ENCODE measurements around the gene CPT1B. TPM values are rescaled to one million over a fixed set of nuclear protein-coding genes. Genes with fewer than 3 reads are reported as not detected.
A peak's percentile ranks its signal among the peaks of the same experiment; 100 is the strongest.

Gene CPT1B
- total RNA-seq, 2 experiments from 2014 or later: 101 to 138 TPM

DNA sequence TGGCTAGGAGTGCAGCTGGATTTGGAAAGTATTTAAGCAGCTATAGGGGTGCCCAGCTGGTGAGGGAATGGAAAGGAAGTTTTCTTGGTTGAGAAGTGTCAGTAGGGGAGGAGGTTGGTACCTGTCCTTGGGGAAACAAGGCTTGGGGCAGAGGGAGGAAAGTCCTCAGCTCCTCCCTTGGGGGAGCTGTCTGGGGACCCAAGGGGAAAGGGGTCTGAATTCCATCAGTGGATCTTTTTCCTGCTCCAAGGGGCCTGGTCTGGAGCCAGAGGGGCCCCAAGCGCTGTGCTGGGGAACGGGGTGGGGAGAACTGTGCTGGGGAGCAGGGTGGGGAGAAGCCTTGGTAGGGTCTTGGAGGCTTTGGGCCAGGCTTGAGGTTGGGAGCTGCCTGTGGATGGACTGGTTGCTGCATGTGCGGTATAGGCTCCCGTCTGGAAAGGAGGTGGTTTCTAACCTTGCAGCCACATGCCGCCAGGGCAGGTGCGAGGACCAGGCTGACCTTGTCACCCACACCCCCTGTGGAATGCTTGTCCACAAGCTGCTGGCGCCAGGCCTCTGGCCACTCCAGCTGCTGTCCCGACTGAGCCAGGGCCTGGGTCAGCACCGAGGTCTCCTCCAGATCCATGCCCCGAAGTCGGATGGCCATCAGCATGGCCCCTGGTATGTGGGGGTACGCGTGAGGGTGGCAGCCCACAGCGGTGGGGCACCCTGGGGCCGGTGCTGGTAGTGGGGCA is 49.4 kb downstream of the CPT1B start:
- ChIA-PET CTCF (ENCODE audit: unreplicated experiment) (interaction anchor here (0.6 to 1.1 kb wide), 2 partner anchors 11 to 20 kb away, joined by 3 to 5 read pairs; no protein-coding TSS in a partner anchor), POLR2A (no interaction called here)
- peaks cover 56% of the 10 kb centered on the region for H3K4me1 ChIP-seq (ENCODE audit: insufficient read depth, low read length, poor library complexity, severe bottlenecking)
- peaks cover 12% of the 10 kb centered on the region for H3K36me3 ChIP-seq (ENCODE audit: insufficient read depth, low read length)
- no peak overlapping the region for H3K4me3 ChIP-seq (ENCODE audit: low read depth, low read length, poor library complexity, severe bottlenecking)
- no peak overlapping the region for H2AFZ ChIP-seq (ENCODE audit: low read length)
- H4K20me1 ChIP-seq (ENCODE audit: insufficient read depth, low read length): no peaks in the 10 kb centered on the region
- peaks cover 4% of the 10 kb centered on the region; the same call in 1 of the 2 replicates for H3K79me2 ChIP-seq (ENCODE audit: insufficient read depth, low read depth, low read length)
- no peak overlapping the region; the same call in 1 of the 2 replicates for H3K4me2 ChIP-seq (ENCODE audit: low read length)
- no TSS peak for BruUV-seq (replicated peaks)
- no peaks in the 10 kb centered on the region for H3K9me3 ChIP-seq (ENCODE audit: low read length)
- no peak for TF ChIP-seq EZH2phosphoT487 (IDR thresholded peaks at IDR 0.05; ENCODE audit: borderline replicate concordance, low read depth, low read length)
- TF ChIP-seq, protein P1, sequence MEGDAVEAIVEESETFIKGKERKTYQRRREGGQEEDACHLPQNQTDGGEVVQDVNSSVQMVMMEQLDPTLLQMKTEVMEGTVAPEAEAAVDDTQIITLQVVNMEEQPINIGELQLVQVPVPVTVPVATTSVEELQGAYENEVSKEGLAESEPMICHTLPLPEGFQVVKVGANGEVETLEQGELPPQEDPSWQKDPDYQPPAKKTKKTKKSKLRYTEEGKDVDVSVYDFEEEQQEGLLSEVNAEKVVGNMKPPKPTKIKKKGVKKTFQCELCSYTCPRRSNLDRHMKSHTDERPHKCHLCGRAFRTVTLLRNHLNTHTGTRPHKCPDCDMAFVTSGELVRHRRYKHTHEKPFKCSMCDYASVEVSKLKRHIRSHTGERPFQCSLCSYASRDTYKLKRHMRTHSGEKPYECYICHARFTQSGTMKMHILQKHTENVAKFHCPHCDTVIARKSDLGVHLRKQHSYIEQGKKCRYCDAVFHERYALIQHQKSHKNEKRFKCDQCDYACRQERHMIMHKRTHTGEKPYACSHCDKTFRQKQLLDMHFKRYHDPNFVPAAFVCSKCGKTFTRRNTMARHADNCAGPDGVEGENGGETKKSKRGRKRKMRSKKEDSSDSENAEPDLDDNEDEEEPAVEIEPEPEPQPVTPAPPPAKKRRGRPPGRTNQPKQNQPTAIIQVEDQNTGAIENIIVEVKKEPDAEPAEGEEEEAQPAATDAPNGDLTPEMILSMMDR (conservative IDR thresholded peaks at IDR 0.05; ENCODE audit: low read length): no peak
- DNase-seq (ENCODE audit: low spot score): peak; percentile 23
- H3K9me2 ChIP-seq (ENCODE audit: insufficient read depth, low read length): no peaks in the 10 kb centered on the region
- no peak overlapping the region for H3K27ac ChIP-seq (ENCODE audit: low read depth, low read length, poor library complexity, severe bottlenecking)
- intact Hi-C loops (cut with micrococcal nuclease; ENCODE audit: unreplicated experiment): loop anchor here (5.0 kb wide), 1 partner anchor 287 kb away; no protein-coding TSS in a partner anchor

DNA sequence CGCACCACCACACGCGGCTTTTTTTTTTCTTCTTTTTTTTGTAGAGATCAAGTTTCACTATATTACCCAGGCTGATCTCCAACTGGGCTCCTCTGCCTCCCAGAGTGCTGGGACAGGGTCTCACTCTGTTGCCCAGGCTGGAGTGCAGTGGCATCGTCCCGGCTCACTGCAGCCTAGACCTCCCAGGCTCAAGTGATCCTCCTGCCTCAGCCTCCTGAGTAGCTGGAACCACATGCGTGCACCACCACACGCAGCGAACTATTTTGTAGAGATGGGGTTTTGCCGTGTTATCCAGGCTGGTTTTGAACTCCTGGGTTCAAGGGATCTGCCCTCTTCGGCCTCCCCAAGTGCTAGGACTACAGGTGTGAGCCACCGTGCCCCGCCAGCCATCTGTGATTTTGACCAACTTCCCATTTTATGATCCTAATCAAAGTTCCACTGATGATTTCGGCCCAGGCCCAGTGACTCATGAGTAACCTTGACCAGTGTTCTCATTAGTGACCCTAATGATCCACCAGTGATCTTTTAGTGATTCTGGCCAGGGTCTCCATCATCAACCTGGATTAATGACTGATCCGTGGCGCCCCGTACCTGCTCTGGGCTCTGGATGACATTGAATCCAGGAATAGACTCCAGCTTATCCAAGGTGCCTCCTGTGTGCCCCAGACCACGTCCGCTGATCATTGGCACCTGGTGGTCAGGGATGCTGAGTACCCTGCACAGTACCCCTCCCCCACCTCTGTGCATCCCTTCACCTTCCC is 50.1 kb downstream of the CPT1B start:
- POLR2A ChIA-PET: no interaction called here
- peak; percentile 20 for DNase-seq (ENCODE audit: low spot score)

More for the DNA sequence above, 50.1 kb downstream of the CPT1B start:
- Histone ChIP-seq H3K9me2 (ENCODE audit: insufficient read depth, low read length) (no peaks in the 10 kb centered on the region), H3K27ac (ENCODE audit: low read depth, low read length, poor library complexity, severe bottlenecking) (no peak overlapping the region), H3K4me1 (ENCODE audit: insufficient read depth, low read length, poor library complexity, severe bottlenecking) (peaks cover 49% of the 10 kb centered on the region), H3K4me3 (ENCODE audit: low read depth, low read length, poor library complexity, severe bottlenecking) (no peak overlapping the region), H2AFZ (ENCODE audit: low read length) (no peak overlapping the region), H3K9me3 (ENCODE audit: low read length) (no peaks in the 10 kb centered on the region), H3K4me2 (ENCODE audit: low read length) (no peak overlapping the region), H3K36me3 (ENCODE audit: insufficient read depth, low read length) (peaks cover 20% of the 10 kb centered on the region), H4K20me1 (ENCODE audit: insufficient read depth, low read length) (no peaks in the 10 kb centered on the region), H3K79me2 (ENCODE audit: insufficient read depth, low read depth, low read length) (peaks cover 4% of the 10 kb centered on the region; the same call in 1 of the 2 replicates)
- CTCF ChIA-PET (ENCODE audit: unreplicated experiment): interaction anchor here (0.6 kb wide), 1 partner anchor 19 kb away, joined by 5 read pairs; no protein-coding TSS in a partner anchor
- no TSS peak for BruUV-seq (replicated peaks)
- intact Hi-C loops (cut with micrococcal nuclease; ENCODE audit: unreplicated experiment): loop anchor here (2.0 to 5.0 kb wide), 3 partner anchors 35 to 286 kb away; partner anchors contain the start of gene SYCE3
- TF ChIP-seq EZH2phosphoT487 (IDR thresholded peaks at IDR 0.05; ENCODE audit: borderline replicate concordance, low read depth, low read length): no peak

All from OCI-LY7 (cell line).